ENCODE results near the gene FBN2.

- TF ChIP-seq GATA2 (IDR thresholded peaks at IDR 0.05; ENCODE audit: low read depth, low read length): no peak
- no peak for TF ChIP-seq GATA3 (IDR thresholded peaks at IDR 0.05; ENCODE audit: low read depth, low read length)
These were observed 321.8 kb downstream of the FBN2 start for GRCh38 chr5:128216285-128216684.

Data from SH-SY5Y (cell line).